ENCODE results near the gene CUBN. TPM values are rescaled to one million over a fixed set of nuclear protein-coding genes. Genes with fewer than 3 reads are reported as not detected.

Gene CUBN
- total RNA-seq, 1 experiment from 2014 or later, result not detected

GRCh38 chr10:16794005-16794404 lies 335.6 kb downstream of the CUBN start:
- peaks cover 81% of the 10 kb centered on the region for H3K79me2 ChIP-seq (ENCODE audit: low read length)
- no peak overlapping the region for H3K9ac ChIP-seq (ENCODE audit: low read length)
- H3K27ac ChIP-seq (ENCODE audit: low read length), result no peak overlapping the region
- H3K4me2 ChIP-seq (ENCODE audit: low read depth, low read length, poor library complexity, severe bottlenecking), result no peak overlapping the region
- H2AFZ ChIP-seq (ENCODE audit: low read length), result no peak overlapping the region
- H3K9me2 ChIP-seq (replicated peaks; ENCODE audit: insufficient read depth, low read length), result no peaks in the 10 kb centered on the region
- no peaks in the 10 kb centered on the region for H3K9me3 ChIP-seq (ENCODE audit: low read length)
- no peaks in the 10 kb centered on the region for H3K36me3 ChIP-seq (ENCODE audit: insufficient read depth, low read length)
- no peak overlapping the region for H3K4me3 ChIP-seq (ENCODE audit: low read length)
- H3K4me1 ChIP-seq (ENCODE audit: low read length), result no peaks in the 10 kb centered on the region
- DNase-seq, result no peak
- H3K27me3 ChIP-seq (ENCODE audit: low read length), result no peaks in the 10 kb centered on the region
- no peaks in the 10 kb centered on the region for H4K20me1 ChIP-seq (ENCODE audit: insufficient read depth, low read depth, low read length)

GRCh38 chr10:16792675-16793074 lies 336.9 kb downstream of the CUBN start:
- Histone ChIP-seq H3K9ac (ENCODE audit: low read length) (no peak overlapping the region), H2AFZ (ENCODE audit: low read length) (no peak overlapping the region), H3K27me3 (ENCODE audit: low read length) (no peaks in the 10 kb centered on the region), H3K9me3 (ENCODE audit: low read length) (no peaks in the 10 kb centered on the region), H4K20me1 (ENCODE audit: insufficient read depth, low read depth, low read length) (no peaks in the 10 kb centered on the region), H3K36me3 (ENCODE audit: insufficient read depth, low read length) (no peaks in the 10 kb centered on the region), H3K79me2 (ENCODE audit: low read length) (peaks cover 77% of the 10 kb centered on the region), H3K4me1 (ENCODE audit: low read length) (no peaks in the 10 kb centered on the region), H3K4me3 (ENCODE audit: low read length) (no peak overlapping the region), H3K9me2 (replicated peaks; ENCODE audit: insufficient read depth, low read length) (no peaks in the 10 kb centered on the region), H3K4me2 (ENCODE audit: low read depth, low read length, poor library complexity, severe bottlenecking) (no peak overlapping the region), H3K27ac (ENCODE audit: low read length) (no peak overlapping the region)
- DNase-seq, result no peak

- no peak overlapping the region for H3K4me2 ChIP-seq (ENCODE audit: low read depth, low read length, poor library complexity, severe bottlenecking)
- no peaks in the 10 kb centered on the region for H3K9me2 ChIP-seq (replicated peaks; ENCODE audit: insufficient read depth, low read length)
- H3K4me3 ChIP-seq (ENCODE audit: low read length), result no peak overlapping the region
- peaks cover 56% of the 10 kb centered on the region for H3K79me2 ChIP-seq (ENCODE audit: low read length)
- no peaks in the 10 kb centered on the region for H3K9me3 ChIP-seq (ENCODE audit: low read length)
- no peak overlapping the region for H2AFZ ChIP-seq (ENCODE audit: low read length)
- no peaks in the 10 kb centered on the region for H3K27me3 ChIP-seq (ENCODE audit: low read length)
- H4K20me1 ChIP-seq (ENCODE audit: insufficient read depth, low read depth, low read length), result no peaks in the 10 kb centered on the region
- no peak overlapping the region for H3K9ac ChIP-seq (ENCODE audit: low read length)
- H3K4me1 ChIP-seq (ENCODE audit: low read length), result no peaks in the 10 kb centered on the region
- no peak for DNase-seq
- no peaks in the 10 kb centered on the region for H3K36me3 ChIP-seq (ENCODE audit: insufficient read depth, low read length)
- H3K27ac ChIP-seq (ENCODE audit: low read length), result no peak overlapping the region
Measured at GRCh38 chr10:16789765-16790164, 339.8 kb downstream of the CUBN start.

- Histone ChIP-seq H3K4me2 (ENCODE audit: low read depth, low read length, poor library complexity, severe bottlenecking) (no peak overlapping the region), H4K20me1 (ENCODE audit: insufficient read depth, low read depth, low read length) (no peaks in the 10 kb centered on the region), H3K27me3 (ENCODE audit: low read length) (no peaks in the 10 kb centered on the region), H3K4me1 (ENCODE audit: low read length) (no peaks in the 10 kb centered on the region), H2AFZ (ENCODE audit: low read length) (no peak overlapping the region), H3K36me3 (ENCODE audit: insufficient read depth, low read length) (no peaks in the 10 kb centered on the region), H3K9me3 (ENCODE audit: low read length) (no peaks in the 10 kb centered on the region), H3K79me2 (ENCODE audit: low read length) (peaks cover 52% of the 10 kb centered on the region), H3K9me2 (replicated peaks; ENCODE audit: insufficient read depth, low read length) (no peaks in the 10 kb centered on the region), H3K4me3 (ENCODE audit: low read length) (no peak overlapping the region), H3K27ac (ENCODE audit: low read length) (no peak overlapping the region), H3K9ac (ENCODE audit: low read length) (no peak overlapping the region)
- DNase-seq, result no peak
Measured at GRCh38 chr10:16789261-16789660, 340.4 kb downstream of the CUBN start.

GRCh38 chr10:16788778-16789177 lies 340.8 kb downstream of the CUBN start:
- Histone ChIP-seq H3K9me3 (ENCODE audit: low read length) (no peaks in the 10 kb centered on the region), H3K9me2 (replicated peaks; ENCODE audit: insufficient read depth, low read length) (no peaks in the 10 kb centered on the region), H4K20me1 (ENCODE audit: insufficient read depth, low read depth, low read length) (no peaks in the 10 kb centered on the region), H3K27me3 (ENCODE audit: low read length) (no peaks in the 10 kb centered on the region), H3K4me3 (ENCODE audit: low read length) (no peak overlapping the region), H3K9ac (ENCODE audit: low read length) (no peak overlapping the region), H3K27ac (ENCODE audit: low read length) (no peak overlapping the region), H2AFZ (ENCODE audit: low read length) (no peak overlapping the region), H3K79me2 (ENCODE audit: low read length) (peaks cover 47% of the 10 kb centered on the region), H3K4me1 (ENCODE audit: low read length) (no peaks in the 10 kb centered on the region), H3K4me2 (ENCODE audit: low read depth, low read length, poor library complexity, severe bottlenecking) (no peak overlapping the region), H3K36me3 (ENCODE audit: insufficient read depth, low read length) (no peaks in the 10 kb centered on the region)
- DNase-seq, result no peak

GRCh38 chr10:16788125-16788524 lies 341.5 kb downstream of the CUBN start:
- no peak overlapping the region for H3K27ac ChIP-seq (ENCODE audit: low read length)

GRCh38 chr10:16787361-16787791 lies 342.2 kb downstream of the CUBN start:
- no peak overlapping the region for H3K4me3 ChIP-seq (ENCODE audit: low read length)
- no peak overlapping the region for H3K4me2 ChIP-seq (ENCODE audit: low read depth, low read length, poor library complexity, severe bottlenecking)
- DNase-seq, result no peak
- no peaks in the 10 kb centered on the region for H3K27me3 ChIP-seq (ENCODE audit: low read length)
- no peaks in the 10 kb centered on the region for H3K9me3 ChIP-seq (ENCODE audit: low read length)
- H3K4me1 ChIP-seq (ENCODE audit: low read length), result no peaks in the 10 kb centered on the region
- no peaks in the 10 kb centered on the region for H3K9me2 ChIP-seq (replicated peaks; ENCODE audit: insufficient read depth, low read length)
- H3K9ac ChIP-seq (ENCODE audit: low read length), result no peak overlapping the region
- H4K20me1 ChIP-seq (ENCODE audit: insufficient read depth, low read depth, low read length), result no peaks in the 10 kb centered on the region
- no peaks in the 10 kb centered on the region for H3K36me3 ChIP-seq (ENCODE audit: insufficient read depth, low read length)
- H3K79me2 ChIP-seq (ENCODE audit: low read length), result peaks cover 38% of the 10 kb centered on the region
- H3K27ac ChIP-seq (ENCODE audit: low read length), result no peak overlapping the region
- no peak overlapping the region for H2AFZ ChIP-seq (ENCODE audit: low read length)

More at GRCh38 chr10:16788125-16788524, 341.5 kb downstream of the CUBN start:
- DNase-seq, result no peak
- H3K79me2 ChIP-seq (ENCODE audit: low read length), result peaks cover 42% of the 10 kb centered on the region
- no peaks in the 10 kb centered on the region for H3K27me3 ChIP-seq (ENCODE audit: low read length)
- H3K4me3 ChIP-seq (ENCODE audit: low read length), result no peak overlapping the region
- no peaks in the 10 kb centered on the region for H3K9me2 ChIP-seq (replicated peaks; ENCODE audit: insufficient read depth, low read length)
- no peak overlapping the region for H3K4me2 ChIP-seq (ENCODE audit: low read depth, low read length, poor library complexity, severe bottlenecking)
- no peak overlapping the region for H3K9ac ChIP-seq (ENCODE audit: low read length)
- H4K20me1 ChIP-seq (ENCODE audit: insufficient read depth, low read depth, low read length), result no peaks in the 10 kb centered on the region
- no peaks in the 10 kb centered on the region for H3K9me3 ChIP-seq (ENCODE audit: low read length)
- no peaks in the 10 kb centered on the region for H3K4me1 ChIP-seq (ENCODE audit: low read length)
- no peaks in the 10 kb centered on the region for H3K36me3 ChIP-seq (ENCODE audit: insufficient read depth, low read length)
- H2AFZ ChIP-seq (ENCODE audit: low read length), result no peak overlapping the region

- Histone ChIP-seq H3K9ac (ENCODE audit: low read length) (no peak overlapping the region), H3K4me2 (ENCODE audit: low read depth, low read length, poor library complexity, severe bottlenecking) (no peak overlapping the region), H3K4me3 (ENCODE audit: low read length) (no peak overlapping the region), H4K20me1 (ENCODE audit: insufficient read depth, low read depth, low read length) (no peaks in the 10 kb centered on the region), H2AFZ (ENCODE audit: low read length) (no peak overlapping the region), H3K9me2 (replicated peaks; ENCODE audit: insufficient read depth, low read length) (no peaks in the 10 kb centered on the region), H3K4me1 (ENCODE audit: low read length) (peaks cover 4% of the 10 kb centered on the region), H3K9me3 (ENCODE audit: low read length) (no peaks in the 10 kb centered on the region), H3K27ac (ENCODE audit: low read length) (no peak overlapping the region), H3K79me2 (ENCODE audit: low read length) (peaks cover 5% of the 10 kb centered on the region; the same call in 1 of the 2 replicates), H3K27me3 (ENCODE audit: low read length) (no peaks in the 10 kb centered on the region), H3K36me3 (ENCODE audit: insufficient read depth, low read length) (no peaks in the 10 kb centered on the region)
- DNase-seq, result no peak
Measured at GRCh38 chr10:16780338-16780880, 349.2 kb downstream of the CUBN start.
